LNCaP clone FGC (cell line): ENCODE results near the gene GASK1A.

Experiments used
- DNase-seq: peaks from one replicate; pipeline ENCODE4 v3.0.0-alpha.2; 2011; ENCODE audit warnings: low read depth
- H3K4me3 ChIP-seq: 2 replicates; pipeline ENCODE4 v1.5.1; 2011; ENCODE audit warnings: mild to moderate bottlenecking, low read depth, low read length, control low read depth
- CTCF ChIP-seq: IDR thresholded peaks from 2 replicates; pipeline ENCODE4 v1.5.1; 2012; ENCODE audit warnings: mild to moderate bottlenecking; ENCODE audit not compliant: control insufficient read depth, insufficient read depth; ENCODE audit errors: extremely low read depth

GASK1A gene

GRCh38 chr3:43014241-43014640, 35.1 kb downstream of the GASK1A start:
- no peak for DNase-seq
- H3K4me3 ChIP-seq, result no peak overlapping the region
- TF ChIP-seq CTCF, result no peak

- no peak for DNase-seq
- H3K4me3 ChIP-seq, result no peak overlapping the region
- TF ChIP-seq CTCF, result no peak
Measured at GRCh38 chr3:43014956-43015355, 35.8 kb downstream of the GASK1A start.

- H3K4me3 ChIP-seq, result no peak overlapping the region
- TF ChIP-seq CTCF, result no peak
- DNase-seq, result no peak
Measured at GRCh38 chr3:43015572-43015971, 36.5 kb downstream of the GASK1A start.

- H3K4me3 ChIP-seq, result no peak overlapping the region
- no peak for DNase-seq
- TF ChIP-seq CTCF, result no peak
Measured at GRCh38 chr3:43015991-43016865, 37.1 kb downstream of the GASK1A start.

GRCh38 chr3:43017004-43017403, 37.9 kb downstream of the GASK1A start:
- DNase-seq, result no peak
- no peak for TF ChIP-seq CTCF
- no peak overlapping the region for H3K4me3 ChIP-seq

GRCh38 chr3:43017593-43018195, 38.6 kb downstream of the GASK1A start:
- no peak for TF ChIP-seq CTCF
- H3K4me3 ChIP-seq, result no peak overlapping the region
- DNase-seq, result no peak
